Stimulated activated naive CD8-positive, alpha-beta T cell treated with anti-CD3 and anti-CD28 coated beads, Interleukin-15, Interleukin-2, amounts not matched to agents 100 U/mL and 50 U/mL, for 24 hours (primary cell): ENCODE data around the gene MMEL1.

Source experiments
- ATAC-seq: fragments of 150-1000 bp; cut with Tn5 transposase; one replicate; pipeline ENCODE4 v1.10.0; 2021
- DNase-seq: peaks from one replicate; pipeline ENCODE4 v3.0.0; 2021

MMEL1 gene

GRCh38 chr1:2544093-2544874 is 88.5 kb downstream of the MMEL1 start:
- DNase-seq (no peak), ATAC-seq (no peak)

GRCh38 chr1:2543543-2544092 is 89.2 kb downstream of the MMEL1 start:
- DNase-seq (no peak), ATAC-seq (no peak)

- no peak for ATAC-seq
- DNase-seq, result no peak
Observed at GRCh38 chr1:2542246-2542915, 90.4 kb downstream of the MMEL1 start.

- DNase-seq (no peak), ATAC-seq (no peak)
Observed at GRCh38 chr1:2541619-2542245, 91.1 kb downstream of the MMEL1 start.

- DNase-seq (no peak), ATAC-seq (no peak)
Observed at GRCh38 chr1:2540816-2541492, 91.9 kb downstream of the MMEL1 start.
